WTC11 (cell line): ENCODE measurements around the gene PIK3R6. TPM values are rescaled to one million over a fixed set of nuclear protein-coding genes. Genes with fewer than 3 reads are reported as not detected.

Source experiments
- ATAC-seq: fragments of 200-7000 bp; cut with Tn5 transposase; 2 replicates; pipeline ENCODE4 v1.10.0; 2021; ENCODE audit warnings: mild to moderate bottlenecking, moderate library complexity
- CTCF ChIA-PET: fragments of 300-600 bp; sonication (Branson Sonifier 250); formaldehyde crosslinking; loops from one replicate; lab custom pipeline; 2021; ENCODE audit warnings: antibody characterized with exemption; lab: Charles Lee
- POLR2A ChIA-PET: fragments of 350-600 bp; sonication (Branson Sonifier 250); formaldehyde crosslinking; loops from one replicate; lab custom pipeline; 2021; ENCODE audit warnings: antibody characterized with exemption; lab: Charles Lee
- DNase-seq: peaks from one replicate; pipeline ENCODE4 v3.0.0; 2021; ENCODE audit warnings: low spot score
- H3K27ac Mint-ChIP-seq: 2 replicates; pipeline ENCODE4 v1.8.0; 2021; ENCODE audit warnings: mixed read lengths
- H3K27me3 Mint-ChIP-seq: 2 replicates; pipeline ENCODE4 v1.8.0; 2021; ENCODE audit warnings: low read depth, mild to moderate bottlenecking, moderate library complexity, mixed read lengths
- H3K36me3 Mint-ChIP-seq: 2 replicates; pipeline ENCODE4 v1.8.0; 2021; ENCODE audit warnings: mixed read lengths
- H3K4me1 Mint-ChIP-seq: 2 replicates; pipeline ENCODE4 v1.8.0; 2022; ENCODE audit warnings: mixed read lengths
- H3K4me3 Mint-ChIP-seq: 2 replicates; pipeline ENCODE4 v1.8.0; 2021; ENCODE audit warnings: mild to moderate bottlenecking, moderate library complexity, mixed read lengths
- H3K9me3 Mint-ChIP-seq: 2 replicates; pipeline ENCODE4 v1.8.0; 2021; ENCODE audit warnings: mixed read lengths
- ATF1 ChIP-seq: sonication (generic); formaldehyde crosslinking; IDR thresholded peaks from 2 replicates; pipeline ENCODE4 v1.8.1; 2023; ENCODE audit warnings: mild to moderate bottlenecking, moderate library complexity, missing genetic modification reagents
- CBFB ChIP-seq: sonication (generic); formaldehyde crosslinking; IDR thresholded peaks from 2 replicates; pipeline ENCODE4 v1.8.1; 2022; ENCODE audit warnings: mild to moderate bottlenecking, low read depth, missing genetic modification reagents
- GTF2I ChIP-seq: fragments of 250-450 bp; sonication (Bioruptor Pico); conservative IDR thresholded peaks from 2 replicates; pipeline ENCODE4 v1.4.0; 2021; ENCODE audit warnings: mild to moderate bottlenecking
- JAZF1 ChIP-seq: fragments of 250-450 bp; sonication (Bioruptor Pico); IDR thresholded peaks from 2 replicates; pipeline ENCODE4 v1.9.0; 2021; ENCODE audit warnings: moderate library complexity, mild to moderate bottlenecking, inconsistent platforms
- MYBL2 ChIP-seq: sonication (generic); formaldehyde crosslinking; IDR thresholded peaks from 2 replicates; pipeline ENCODE4 v1.8.1; 2023; ENCODE audit warnings: mild to moderate bottlenecking, moderate library complexity, missing genetic modification reagents
- NFE2L1 ChIP-seq: sonication (generic); formaldehyde crosslinking; IDR thresholded peaks from 2 replicates; pipeline ENCODE4 v1.8.1; 2023; ENCODE audit warnings: missing genetic modification reagents
- NR3C1 ChIP-seq: sonication (generic); formaldehyde crosslinking; conservative IDR thresholded peaks from 2 replicates; pipeline ENCODE4 v1.8.1; 2023; ENCODE audit warnings: low read depth, mild to moderate bottlenecking, missing genetic modification reagents
- RELA ChIP-seq: sonication (generic); formaldehyde crosslinking; IDR thresholded peaks from 2 replicates; pipeline ENCODE4 v1.8.1; 2022; ENCODE audit warnings: missing genetic modification reagents, mild to moderate bottlenecking, borderline replicate concordance
- ZNF138 ChIP-seq: sonication (generic); formaldehyde crosslinking; conservative IDR thresholded peaks from 2 replicates; pipeline ENCODE4 v1.8.1; 2022; ENCODE audit warnings: mild to moderate bottlenecking, moderate library complexity, missing genetic modification reagents
- ZNF219 ChIP-seq: sonication (generic); formaldehyde crosslinking; IDR thresholded peaks from 2 replicates; pipeline ENCODE4 v1.8.0; 2023; ENCODE audit warnings: missing genetic modification reagents, mild to moderate bottlenecking, borderline replicate concordance
- ZNF232 ChIP-seq: sonication (generic); formaldehyde crosslinking; IDR thresholded peaks from 2 replicates; pipeline ENCODE4 v1.8.0; 2022; ENCODE audit warnings: mild to moderate bottlenecking, missing genetic modification reagents
- ZNF263 ChIP-seq: sonication (generic); formaldehyde crosslinking; IDR thresholded peaks from 2 replicates; pipeline ENCODE4 v1.8.1; 2022; ENCODE audit warnings: low read depth, mild to moderate bottlenecking, moderate library complexity, missing genetic modification reagents
- ZNF317 ChIP-seq: sonication (generic); formaldehyde crosslinking; IDR thresholded peaks from 2 replicates; pipeline ENCODE4 v1.8.1; 2023; ENCODE audit warnings: low read depth, mild to moderate bottlenecking, moderate library complexity, missing genetic modification reagents, borderline replicate concordance
- ZNF416 ChIP-seq: fragments of 250-450 bp; sonication (Bioruptor Pico); IDR thresholded peaks from 2 replicates; pipeline ENCODE4 v1.9.0; 2021; ENCODE audit warnings: mild to moderate bottlenecking, inconsistent platforms
- total RNA-seq: library from RNA; stranded (reverse); gene quantifications from 3 replicates; pipeline ENCODE4 v1.2.3, GENCODE V29; 2021
- TF ChIP-seq, protein P1 (sequence below): fragments of 250-450 bp; sonication (Bioruptor Pico); IDR thresholded peaks from 2 replicates; pipeline ENCODE4 v1.9.0; 2021; ENCODE audit warnings: moderate library complexity, mild to moderate bottlenecking, inconsistent platforms, borderline replicate concordance
- TF ChIP-seq, protein P2 (sequence below): sonication (generic); formaldehyde crosslinking; IDR thresholded peaks from 2 replicates; pipeline ENCODE4 v1.8.0; 2022; ENCODE audit warnings: missing genetic modification reagents
- TF ChIP-seq, protein P3 (sequence below): sonication (generic); formaldehyde crosslinking; conservative IDR thresholded peaks from 2 replicates; pipeline ENCODE4 v1.8.1; 2022; ENCODE audit warnings: mild to moderate bottlenecking, missing genetic modification reagents
- TF ChIP-seq, protein P4 (sequence below): sonication (generic); formaldehyde crosslinking; IDR thresholded peaks from 2 replicates; pipeline ENCODE4 v1.8.1; 2023; ENCODE audit warnings: mild to moderate bottlenecking, missing genetic modification reagents, moderate library complexity
- TF ChIP-seq, protein P5 (sequence below): sonication (generic); formaldehyde crosslinking; IDR thresholded peaks from 2 replicates; pipeline ENCODE4 v1.8.0; 2022; ENCODE audit warnings: mild to moderate bottlenecking, missing genetic modification reagents
- TF ChIP-seq, protein P6 (sequence below): sonication (generic); formaldehyde crosslinking; IDR thresholded peaks from 2 replicates; pipeline ENCODE4 v1.8.0; 2022; ENCODE audit warnings: mild to moderate bottlenecking, missing genetic modification reagents
- TF ChIP-seq, protein P7 (sequence below): sonication (generic); formaldehyde crosslinking; IDR thresholded peaks from 2 replicates; pipeline ENCODE4 v1.8.1; 2022; ENCODE audit warnings: missing genetic modification reagents, borderline replicate concordance

PIK3R6 gene
- total RNA-seq, 1 experiment from 2014 or later: 0.15 TPM

DNA sequence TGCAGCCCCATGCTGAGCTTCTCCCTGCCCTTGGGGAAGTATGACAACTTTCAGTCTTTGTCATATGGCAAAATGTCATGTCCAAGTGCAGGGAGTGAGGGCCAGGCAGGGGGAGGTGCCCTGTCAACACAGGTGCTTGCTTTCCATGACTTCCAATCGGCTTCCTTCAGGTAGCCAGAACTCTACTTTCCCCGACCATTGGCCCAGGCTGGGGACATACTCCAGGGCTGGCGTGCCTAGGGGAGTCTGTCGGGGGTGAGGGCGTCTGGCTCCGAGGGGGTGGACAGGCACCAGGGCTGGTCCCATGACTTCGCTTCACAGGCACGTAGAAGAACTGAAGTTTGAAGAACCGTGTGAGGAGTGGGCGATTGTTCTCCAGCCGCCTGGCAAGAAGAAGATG lies 19.8 kb upstream of the PIK3R6 start:
- Mint-ChIP-seq H3K27ac (no peak overlapping the region), H3K4me3 (no peak overlapping the region), H3K36me3 (no peaks in the 10 kb centered on the region), H3K4me1 (no peaks in the 10 kb centered on the region; the same call in 1 of the 2 replicates), H3K27me3 (no peaks in the 10 kb centered on the region; the same call in 1 of the 2 replicates), H3K9me3 (no peaks in the 10 kb centered on the region)
- ATAC-seq: no peak
- ChIA-PET POLR2A (no interaction called here), CTCF (interaction anchor here (0.8 to 5.7 kb wide), 3 partner anchors 55 to 111 kb away, joined by 3 to 64 read pairs (median 7); partner anchors contain the start of gene MFSD6L)
- DNase-seq: no peak
- TF ChIP-seq, protein P1, sequence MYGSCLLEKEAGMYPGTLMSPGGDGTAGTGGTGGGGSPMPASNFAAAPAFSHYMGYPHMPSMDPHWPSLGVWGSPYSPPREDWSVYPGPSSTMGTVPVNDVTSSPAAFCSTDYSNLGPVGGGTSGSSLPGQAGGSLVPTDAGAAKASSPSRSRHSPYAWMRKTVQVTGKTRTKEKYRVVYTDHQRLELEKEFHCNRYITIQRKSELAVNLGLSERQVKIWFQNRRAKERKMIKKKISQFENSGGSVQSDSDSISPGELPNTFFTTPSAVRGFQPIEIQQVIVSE (CRISPR knock-in tag): no peak
- TF ChIP-seq CBFB (CRISPR knock-in tag) (no peak), JAZF1 (no peak), ZNF416 (CRISPR knock-in tag) (no peak), ZNF317 (CRISPR knock-in tag) (no peak), NFE2L1 (no peak), RELA (CRISPR knock-in tag) (no peak), ZNF138 (CRISPR knock-in tag) (no peak), NR3C1 (CRISPR knock-in tag) (no peak), ZNF232 (CRISPR knock-in tag) (no peak), ZNF219 (CRISPR knock-in tag) (no peak), ZNF263 (CRISPR knock-in tag) (no peak)
- TF ChIP-seq, protein P2, sequence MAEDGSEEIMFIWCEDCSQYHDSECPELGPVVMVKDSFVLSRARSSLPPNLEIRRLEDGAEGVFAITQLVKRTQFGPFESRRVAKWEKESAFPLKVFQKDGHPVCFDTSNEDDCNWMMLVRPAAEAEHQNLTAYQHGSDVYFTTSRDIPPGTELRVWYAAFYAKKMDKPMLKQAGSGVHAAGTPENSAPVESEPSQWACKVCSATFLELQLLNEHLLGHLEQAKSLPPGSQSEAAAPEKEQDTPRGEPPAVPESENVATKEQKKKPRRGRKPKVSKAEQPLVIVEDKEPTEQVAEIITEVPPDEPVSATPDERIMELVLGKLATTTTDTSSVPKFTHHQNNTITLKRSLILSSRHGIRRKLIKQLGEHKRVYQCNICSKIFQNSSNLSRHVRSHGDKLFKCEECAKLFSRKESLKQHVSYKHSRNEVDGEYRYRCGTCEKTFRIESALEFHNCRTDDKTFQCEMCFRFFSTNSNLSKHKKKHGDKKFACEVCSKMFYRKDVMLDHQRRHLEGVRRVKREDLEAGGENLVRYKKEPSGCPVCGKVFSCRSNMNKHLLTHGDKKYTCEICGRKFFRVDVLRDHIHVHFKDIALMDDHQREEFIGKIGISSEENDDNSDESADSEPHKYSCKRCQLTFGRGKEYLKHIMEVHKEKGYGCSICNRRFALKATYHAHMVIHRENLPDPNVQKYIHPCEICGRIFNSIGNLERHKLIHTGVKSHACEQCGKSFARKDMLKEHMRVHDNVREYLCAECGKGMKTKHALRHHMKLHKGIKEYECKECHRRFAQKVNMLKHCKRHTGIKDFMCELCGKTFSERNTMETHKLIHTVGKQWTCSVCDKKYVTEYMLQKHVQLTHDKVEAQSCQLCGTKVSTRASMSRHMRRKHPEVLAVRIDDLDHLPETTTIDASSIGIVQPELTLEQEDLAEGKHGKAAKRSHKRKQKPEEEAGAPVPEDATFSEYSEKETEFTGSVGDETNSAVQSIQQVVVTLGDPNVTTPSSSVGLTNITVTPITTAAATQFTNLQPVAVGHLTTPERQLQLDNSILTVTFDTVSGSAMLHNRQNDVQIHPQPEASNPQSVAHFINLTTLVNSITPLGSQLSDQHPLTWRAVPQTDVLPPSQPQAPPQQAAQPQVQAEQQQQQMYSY: no peak
- TF ChIP-seq, protein P3, sequence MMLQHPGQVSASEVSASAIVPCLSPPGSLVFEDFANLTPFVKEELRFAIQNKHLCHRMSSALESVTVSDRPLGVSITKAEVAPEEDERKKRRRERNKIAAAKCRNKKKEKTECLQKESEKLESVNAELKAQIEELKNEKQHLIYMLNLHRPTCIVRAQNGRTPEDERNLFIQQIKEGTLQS: no peak

DNA sequence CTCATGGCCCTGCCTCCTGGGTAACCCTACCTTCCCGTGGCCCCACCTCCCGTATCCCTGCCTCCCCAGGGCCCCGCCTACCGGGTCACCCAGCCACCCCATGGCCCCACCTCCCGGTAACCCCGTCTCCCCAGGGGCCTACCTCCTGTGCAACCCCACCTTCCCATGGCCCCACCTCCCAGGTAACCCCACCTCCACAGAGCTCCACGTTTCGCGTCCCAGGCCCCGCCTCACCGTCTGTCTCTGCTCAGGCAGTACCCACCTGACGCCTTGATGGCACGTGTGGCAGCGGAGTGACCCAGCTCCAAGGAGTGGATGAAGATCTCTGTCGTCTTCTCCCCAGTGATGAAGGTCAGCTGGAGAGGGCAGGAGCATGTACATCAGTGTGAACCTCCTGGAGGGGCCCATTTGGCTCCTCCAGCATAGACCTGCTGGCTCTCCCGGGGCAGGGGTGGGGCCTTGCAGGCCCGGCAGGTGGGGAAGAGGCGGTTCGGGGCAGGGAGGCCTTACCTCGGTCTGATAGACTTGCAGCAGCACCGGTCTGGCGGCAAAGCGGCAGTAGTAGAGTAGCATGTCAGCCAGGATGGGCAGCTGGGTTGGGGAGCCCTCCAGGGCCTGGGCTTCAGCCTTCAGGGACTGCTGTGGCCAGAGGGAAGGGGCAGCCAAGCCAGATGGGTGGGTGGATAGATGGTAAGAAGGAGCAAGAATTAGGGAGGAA lies 18.7 kb upstream of the PIK3R6 start:
- no peaks in the 10 kb centered on the region for H3K9me3 Mint-ChIP-seq
- TF ChIP-seq ATF1 (CRISPR knock-in tag) (no peak), GTF2I (no peak), MYBL2 (CRISPR knock-in tag) (no peak), ZNF263 (CRISPR knock-in tag) (no peak), ZNF138 (CRISPR knock-in tag) (no peak)
- TF ChIP-seq, protein P4, sequence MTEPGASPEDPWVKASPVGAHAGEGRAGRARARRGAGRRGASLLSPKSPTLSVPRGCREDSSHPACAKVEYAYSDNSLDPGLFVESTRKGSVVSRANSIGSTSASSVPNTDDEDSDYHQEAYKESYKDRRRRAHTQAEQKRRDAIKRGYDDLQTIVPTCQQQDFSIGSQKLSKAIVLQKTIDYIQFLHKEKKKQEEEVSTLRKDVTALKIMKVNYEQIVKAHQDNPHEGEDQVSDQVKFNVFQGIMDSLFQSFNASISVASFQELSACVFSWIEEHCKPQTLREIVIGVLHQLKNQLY: no peak
- TF ChIP-seq, protein P5, sequence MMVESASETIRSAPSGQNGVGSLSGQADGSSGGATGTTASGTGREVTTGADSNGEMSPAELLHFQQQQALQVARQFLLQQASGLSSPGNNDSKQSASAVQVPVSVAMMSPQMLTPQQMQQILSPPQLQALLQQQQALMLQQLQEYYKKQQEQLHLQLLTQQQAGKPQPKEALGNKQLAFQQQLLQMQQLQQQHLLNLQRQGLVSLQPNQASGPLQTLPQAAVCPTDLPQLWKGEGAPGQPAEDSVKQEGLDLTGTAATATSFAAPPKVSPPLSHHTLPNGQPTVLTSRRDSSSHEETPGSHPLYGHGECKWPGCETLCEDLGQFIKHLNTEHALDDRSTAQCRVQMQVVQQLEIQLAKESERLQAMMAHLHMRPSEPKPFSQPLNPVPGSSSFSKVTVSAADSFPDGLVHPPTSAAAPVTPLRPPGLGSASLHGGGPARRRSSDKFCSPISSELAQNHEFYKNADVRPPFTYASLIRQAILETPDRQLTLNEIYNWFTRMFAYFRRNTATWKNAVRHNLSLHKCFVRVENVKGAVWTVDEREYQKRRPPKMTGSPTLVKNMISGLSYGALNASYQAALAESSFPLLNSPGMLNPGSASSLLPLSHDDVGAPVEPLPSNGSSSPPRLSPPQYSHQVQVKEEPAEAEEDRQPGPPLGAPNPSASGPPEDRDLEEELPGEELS: no peak
- TF ChIP-seq, protein P6, sequence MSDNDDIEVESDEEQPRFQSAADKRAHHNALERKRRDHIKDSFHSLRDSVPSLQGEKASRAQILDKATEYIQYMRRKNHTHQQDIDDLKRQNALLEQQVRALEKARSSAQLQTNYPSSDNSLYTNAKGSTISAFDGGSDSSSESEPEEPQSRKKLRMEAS (CRISPR knock-in tag): no peak
- TF ChIP-seq, protein P7, sequence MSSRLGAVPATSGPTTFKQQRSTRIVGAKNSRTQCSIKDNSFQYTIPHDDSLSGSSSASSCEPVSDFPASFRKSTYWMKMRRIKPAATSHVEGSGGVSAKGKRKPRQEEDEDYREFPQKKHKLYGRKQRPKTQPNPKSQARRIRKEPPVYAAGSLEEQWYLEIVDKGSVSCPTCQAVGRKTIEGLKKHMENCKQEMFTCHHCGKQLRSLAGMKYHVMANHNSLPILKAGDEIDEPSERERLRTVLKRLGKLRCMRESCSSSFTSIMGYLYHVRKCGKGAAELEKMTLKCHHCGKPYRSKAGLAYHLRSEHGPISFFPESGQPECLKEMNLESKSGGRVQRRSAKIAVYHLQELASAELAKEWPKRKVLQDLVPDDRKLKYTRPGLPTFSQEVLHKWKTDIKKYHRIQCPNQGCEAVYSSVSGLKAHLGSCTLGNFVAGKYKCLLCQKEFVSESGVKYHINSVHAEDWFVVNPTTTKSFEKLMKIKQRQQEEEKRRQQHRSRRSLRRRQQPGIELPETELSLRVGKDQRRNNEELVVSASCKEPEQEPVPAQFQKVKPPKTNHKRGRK (CRISPR knock-in tag): no peak
- TF ChIP-seq, all 79 proteins: peak for 0
- H3K27me3 Mint-ChIP-seq: no peaks in the 10 kb centered on the region; the same call in 1 of the 2 replicates
- no peaks in the 10 kb centered on the region for H3K36me3 Mint-ChIP-seq
- no peaks in the 10 kb centered on the region; the same call in 1 of the 2 replicates for H3K4me1 Mint-ChIP-seq
- ChIA-PET POLR2A (no interaction called here), CTCF (interaction anchor here (0.6 to 2.0 kb wide), 3 partner anchors 9 to 660 kb away, joined by 3 to 7 read pairs (median 4); no protein-coding TSS in a partner anchor)
- peak; percentile 65 for DNase-seq
- ATAC-seq: no peak
- H3K4me3 Mint-ChIP-seq: no peak overlapping the region
- no peak overlapping the region for H3K27ac Mint-ChIP-seq
